Neural cell (in vitro differentiated cells): ENCODE data around the gene GET4. TPM values are rescaled to one million over a fixed set of nuclear protein-coding genes. Genes with fewer than 3 reads are reported as not detected.

ENCODE experiments used
- H2AFZ ChIP-seq: fragments of 200-600, 300-800 bp; sonication (generic), shearing (Covaris generic); 2 replicates; pipeline ENCODE4 v1.6.0; 2014; ENCODE audit warnings: low read depth, mild to moderate bottlenecking, antibody characterized with exemption, low read length, moderate library complexity
- H3F3A ChIP-seq: fragments of 200-600 bp; shearing (Covaris generic); 2 replicates; pipeline ENCODE4 v1.6.1; 2016; ENCODE audit warnings: mild to moderate bottlenecking, moderate library complexity, mixed read lengths, antibody characterized with exemption, low read length; ENCODE audit not compliant: insufficient read depth, poor library complexity, severe bottlenecking
- H3K27ac ChIP-seq: fragments of 200-600, 300-800 bp; sonication (generic), shearing (Covaris generic); 2 replicates; pipeline ENCODE4 v1.5.1; 2014; ENCODE audit warnings: mild to moderate bottlenecking, low read length, moderate library complexity
- H3K27me3 ChIP-seq: fragments of 300-800, 200-600 bp; sonication (generic), shearing (Covaris generic); 2 replicates; pipeline ENCODE4 v1.6.0; 2014; ENCODE audit warnings: mild to moderate bottlenecking, low read depth, low read length, moderate library complexity; ENCODE audit not compliant: insufficient read depth
- H3K36me3 ChIP-seq: fragments of 300-800, 200-600 bp; sonication (generic), shearing (Covaris generic); 2 replicates; pipeline ENCODE4 v1.5.1; 2014; ENCODE audit warnings: mild to moderate bottlenecking, antibody characterized with exemption, low read length, moderate library complexity; ENCODE audit not compliant: insufficient read depth
- H3K4me2 ChIP-seq: fragments of 300-800, 200-600 bp; sonication (generic), shearing (Covaris generic); 2 replicates; pipeline ENCODE4 v1.6.0; 2014; ENCODE audit warnings: mild to moderate bottlenecking, low read length
- H3K4me3 ChIP-seq: fragments of 300-800, 200-600 bp; sonication (generic), shearing (Covaris generic); 2 replicates; pipeline ENCODE4 v1.5.1; 2014; ENCODE audit warnings: mild to moderate bottlenecking, low read length, moderate library complexity
- H3K79me2 ChIP-seq: fragments of 200-600 bp; shearing (Covaris generic); replicated peaks from 2 replicates; pipeline ENCODE4 v1.6.0; 2014; ENCODE audit warnings: mild to moderate bottlenecking, low read length, moderate library complexity; ENCODE audit not compliant: insufficient read depth
- H3K9ac ChIP-seq: fragments of 300-800, 200-600 bp; sonication (generic), shearing (Covaris generic); 2 replicates; pipeline ENCODE4 v1.6.1; 2016; ENCODE audit warnings: mild to moderate bottlenecking, low read length, mixed read lengths
- H3K9me2 ChIP-seq: fragments of 200-600 bp; shearing (Covaris generic); 2 replicates; pipeline ENCODE4 v1.6.1; 2016; ENCODE audit warnings: mild to moderate bottlenecking, low read length, mixed read lengths; ENCODE audit not compliant: insufficient read depth
- H3K9me3 ChIP-seq: fragments of 200-600, 300-800 bp; sonication (generic), shearing (Covaris generic); 2 replicates; pipeline ENCODE4 v1.6.1; 2016; ENCODE audit warnings: mild to moderate bottlenecking, mixed run types, low read length, moderate library complexity, mixed read lengths
- H4K20me1 ChIP-seq: fragments of 200-600 bp; shearing (Covaris generic); 2 replicates; pipeline ENCODE4 v1.6.1; 2016; ENCODE audit warnings: mild to moderate bottlenecking, mixed run types; ENCODE audit not compliant: insufficient read depth
- CTCF ChIP-seq: fragments of 450-650 bp; IDR thresholded peaks from 2 replicates; pipeline ENCODE4 v1.5.1; 2014; ENCODE audit warnings: antibody characterized with exemption, mild to moderate bottlenecking, moderate library complexity; ENCODE audit not compliant: poor library complexity, severe bottlenecking
- EP300 ChIP-seq: fragments of 450-650 bp; conservative IDR thresholded peaks from 2 replicates; pipeline ENCODE4 v1.6.1; 2014; ENCODE audit warnings: antibody characterized with exemption, mild to moderate bottlenecking, moderate library complexity; ENCODE audit not compliant: poor library complexity, severe bottlenecking
- EZH2 ChIP-seq: fragments of 200-600, 300-800 bp; shearing (Covaris generic), sonication (generic); IDR thresholded peaks from 2 replicates; pipeline ENCODE4 v1.6.1; 2014; ENCODE audit warnings: antibody characterized with exemption, low read length, borderline replicate concordance, mild to moderate bottlenecking; ENCODE audit not compliant: insufficient read depth, poor library complexity, severe bottlenecking
- MXI1 ChIP-seq: fragments of 450-650 bp; conservative IDR thresholded peaks from 2 replicates; pipeline ENCODE4 v1.6.1; 2014; ENCODE audit warnings: antibody characterized with exemption, mild to moderate bottlenecking; ENCODE audit not compliant: poor library complexity, severe bottlenecking
- POLR2AphosphoS5 ChIP-seq: IDR thresholded peaks from 2 replicates; pipeline ENCODE4 v1.6.1; 2012
- RAD21 ChIP-seq: fragments of 450-650 bp; conservative IDR thresholded peaks from 2 replicates; pipeline ENCODE4 v1.6.1; 2014; ENCODE audit warnings: antibody characterized with exemption, mild to moderate bottlenecking, moderate library complexity
- REST ChIP-seq: IDR thresholded peaks from 2 replicates; pipeline ENCODE4 v1.6.1; 2012; ENCODE audit warnings: borderline replicate concordance
- SMC3 ChIP-seq: fragments of 450-650 bp; conservative IDR thresholded peaks from 2 replicates; pipeline ENCODE4 v1.6.1; 2014; ENCODE audit warnings: antibody characterized with exemption, mild to moderate bottlenecking, moderate library complexity; ENCODE audit not compliant: poor library complexity
- TAF1 ChIP-seq: IDR thresholded peaks from 2 replicates; pipeline ENCODE4 v1.6.1; 2012; ENCODE audit warnings: low read depth
- polyA plus RNA-seq: library from polyadenylated mRNA; depleted of rRNA; stranded (reverse); fragments of >200 nt; gene quantifications from 2 replicates; pipeline ENCODE4 v1.2.3, GENCODE V29; 2014

Gene GET4
- polyA plus RNA-seq, 1 donor from 2014 or later: 63.8 TPM

GRCh38 chr7:896346-897075 lies 20.2 kb downstream of the GET4 start:
- H3K36me3 ChIP-seq: no peaks in the 10 kb centered on the region
- no peak overlapping the region for H2AFZ ChIP-seq
- TF ChIP-seq SMC3: no peak
- no peak for TF ChIP-seq EP300
- TF ChIP-seq RAD21: no peak
- peak; percentile 2 for TF ChIP-seq POLR2AphosphoS5
- no peak for TF ChIP-seq MXI1
- no peak for TF ChIP-seq TAF1
- no peak for TF ChIP-seq EZH2
- TF ChIP-seq REST: no peak
- no peak for TF ChIP-seq CTCF
- no peaks in the 10 kb centered on the region for H3K9me3 ChIP-seq
- no peak overlapping the region for H3K4me3 ChIP-seq
- H3K4me2 ChIP-seq: no peak overlapping the region
- H3K9me2 ChIP-seq: no peaks in the 10 kb centered on the region
- no peaks in the 10 kb centered on the region for H4K20me1 ChIP-seq
- no peak overlapping the region for H3K27ac ChIP-seq
- no peak overlapping the region for H3K9ac ChIP-seq
- H3F3A ChIP-seq: no peaks in the 10 kb centered on the region
- H3K27me3 ChIP-seq: no peaks in the 10 kb centered on the region
- no peaks in the 10 kb centered on the region for H3K79me2 ChIP-seq

GRCh38 chr7:897086-897485 lies 20.7 kb downstream of the GET4 start:
- Histone ChIP-seq H3K9me2 (no peaks in the 10 kb centered on the region), H2AFZ (no peak overlapping the region), H3K27me3 (no peaks in the 10 kb centered on the region), H3K36me3 (no peaks in the 10 kb centered on the region), H3K4me3 (no peak overlapping the region), H3K79me2 (no peaks in the 10 kb centered on the region), H3K9ac (no peak overlapping the region), H4K20me1 (no peaks in the 10 kb centered on the region), H3F3A (no peaks in the 10 kb centered on the region), H3K27ac (no peak overlapping the region), H3K4me2 (no peak overlapping the region), H3K9me3 (no peaks in the 10 kb centered on the region)
- TF ChIP-seq SMC3 (no peak), MXI1 (no peak), EZH2 (no peak), RAD21 (no peak), POLR2AphosphoS5 (no peak), REST (no peak), EP300 (no peak), CTCF (no peak), TAF1 (no peak)
